Measurements from ENCODE around the gene DDIT4.

GRCh38 chr10:72251635-72252034 is 22.1 kb upstream of the DDIT4 start:
- TF ChIP-seq POLR2A (IDR thresholded peaks at IDR 0.05), result no peak
- TF ChIP-seq, protein P1, sequence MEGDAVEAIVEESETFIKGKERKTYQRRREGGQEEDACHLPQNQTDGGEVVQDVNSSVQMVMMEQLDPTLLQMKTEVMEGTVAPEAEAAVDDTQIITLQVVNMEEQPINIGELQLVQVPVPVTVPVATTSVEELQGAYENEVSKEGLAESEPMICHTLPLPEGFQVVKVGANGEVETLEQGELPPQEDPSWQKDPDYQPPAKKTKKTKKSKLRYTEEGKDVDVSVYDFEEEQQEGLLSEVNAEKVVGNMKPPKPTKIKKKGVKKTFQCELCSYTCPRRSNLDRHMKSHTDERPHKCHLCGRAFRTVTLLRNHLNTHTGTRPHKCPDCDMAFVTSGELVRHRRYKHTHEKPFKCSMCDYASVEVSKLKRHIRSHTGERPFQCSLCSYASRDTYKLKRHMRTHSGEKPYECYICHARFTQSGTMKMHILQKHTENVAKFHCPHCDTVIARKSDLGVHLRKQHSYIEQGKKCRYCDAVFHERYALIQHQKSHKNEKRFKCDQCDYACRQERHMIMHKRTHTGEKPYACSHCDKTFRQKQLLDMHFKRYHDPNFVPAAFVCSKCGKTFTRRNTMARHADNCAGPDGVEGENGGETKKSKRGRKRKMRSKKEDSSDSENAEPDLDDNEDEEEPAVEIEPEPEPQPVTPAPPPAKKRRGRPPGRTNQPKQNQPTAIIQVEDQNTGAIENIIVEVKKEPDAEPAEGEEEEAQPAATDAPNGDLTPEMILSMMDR (IDR thresholded peaks at IDR 0.05), result no peak

Data from adrenal gland (tissue), 5 donors.